K562 (cell line): ENCODE data around the gene PBX1. TPM values are rescaled to one million over a fixed set of nuclear protein-coding genes. Genes with fewer than 3 reads are reported as not detected.

Experiments used
- ATAC-seq: fragments of 200-7000 bp; cut with Tn5 transposase; 3 replicates; pipeline ENCODE4 v1.9.1; 2020; ENCODE audit warnings: moderate library complexity
- BruUV-seq: library from RNA; stranded (reverse); fragments of 400-500 nt; replicated peaks from 2 replicates; lab custom pipeline; 2021; lab: Mats Ljungman, UMichigan
- CTCF ChIA-PET: fragments of 300-600 bp; formaldehyde crosslinking; extraction: SDS; loops from one replicate; lab custom pipeline; 2021; ENCODE audit warnings: low intra/inter-chr PET ratio; lab: Yijun Ruan, JAX
- POLR2A ChIA-PET: fragments of 300-600, 350-650 bp; sonication (Branson Sonifier 250); formaldehyde crosslinking; extraction: SDS; loops from one replicate; lab custom pipeline; 2021; ENCODE audit warnings: antibody characterized with exemption, inconsistent platforms; lab: Yijun Ruan, JAX
- DNase-seq, 4 experiments: peaks; one replicate each; pipeline versions ENCODE4 v3.0.0 to v3.0.0-alpha.2; 2011 to 2018; ENCODE audit warnings: low spot score in 3 of 4, mixed read lengths in 3 of 4; ENCODE audit errors: extremely low read depth in 1 of 4
- FAIRE-seq: peaks from 2 replicates; lab custom pipeline; 2011; peaks lifted over from hg19 to GRCh38; lab: Jason Lieb, UNC
- H2AFZ ChIP-seq: 2 replicates; pipeline ENCODE4 v1.6.0; 2011; ENCODE audit warnings: low read depth, low read length, control low read depth, inconsistent platforms
- H3K27ac ChIP-seq: fragments of 200-600 bp; 3 replicates; pipeline ENCODE4 v1.8.0; 2011; ENCODE audit warnings: low read depth, mild to moderate bottlenecking, control low read depth, inconsistent platforms, low read length, moderate library complexity, mixed read lengths; ENCODE audit errors: extremely low read depth
- H3K27me3 ChIP-seq, 2 experiments: fragments of 300-600 bp in 1 of 2; 2 replicates in 1 of 2; 3 replicates in 1 of 2; pipeline versions ENCODE4 v1.6.0 to v1.8.0; 2011; ENCODE audit warnings: inconsistent platforms in 2 of 2, low read length in 2 of 2, mild to moderate bottlenecking in 1 of 2, mixed read lengths in 1 of 2, moderate library complexity in 1 of 2; ENCODE audit not compliant: control insufficient read depth in 2 of 2, insufficient read depth in 2 of 2
- H3K36me3 ChIP-seq: fragments of 300-600 bp; 3 replicates; pipeline ENCODE4 v1.8.0; 2011; ENCODE audit warnings: mild to moderate bottlenecking, low read length, inconsistent platforms; ENCODE audit not compliant: control insufficient read depth, insufficient read depth
- H3K4me1 ChIP-seq, 2 experiments: fragments of 200-600 bp in 1 of 2; replicated peaks in 1 of 2; 2 replicates in 1 of 2; 3 replicates in 1 of 2; pipeline versions ENCODE4 v1.5.1 to v1.8.0; 2011; ENCODE audit warnings: inconsistent platforms in 2 of 2, low read length in 2 of 2, mild to moderate bottlenecking in 1 of 2, mixed read lengths in 1 of 2, moderate library complexity in 1 of 2; ENCODE audit not compliant: control insufficient read depth in 2 of 2, insufficient read depth in 2 of 2
- H3K4me2 ChIP-seq: 2 replicates; pipeline ENCODE4 v1.6.1; 2011; ENCODE audit warnings: low read length, control low read depth, inconsistent platforms, mixed read lengths; ENCODE audit not compliant: insufficient read depth
- H3K4me3 ChIP-seq: fragments of 200-600 bp; sonication (generic), shearing (Covaris generic); 2 replicates; pipeline ENCODE4 v1.5.1; 2016; ENCODE audit warnings: control low read depth, inconsistent platforms
- H3K79me2 ChIP-seq: fragments of 200-600 bp; 3 replicates; pipeline ENCODE4 v1.8.0; 2011; ENCODE audit warnings: low read length, inconsistent platforms; ENCODE audit not compliant: control insufficient read depth, insufficient read depth
- H3K9ac ChIP-seq, 2 experiments: 2 replicates each; pipeline versions ENCODE4 v1.6.0 to v1.6.1; 2011; ENCODE audit warnings: low read depth in 2 of 2, low read length in 2 of 2, control low read depth in 1 of 2, inconsistent platforms in 1 of 2, mild to moderate bottlenecking in 1 of 2, mixed read lengths in 1 of 2; ENCODE audit not compliant: insufficient read depth in 1 of 2
- H3K9me1 ChIP-seq: one replicate; pipeline ENCODE4 v1.6.0; 2011; ENCODE audit warnings: inconsistent platforms, mild to moderate bottlenecking, low read length, moderate library complexity; ENCODE audit not compliant: control insufficient read depth, insufficient read depth
- H3K9me3 ChIP-seq: replicated peaks from 2 replicates; pipeline ENCODE4 v1.5.1; 2011; ENCODE audit warnings: low read depth, low read length, inconsistent platforms; ENCODE audit not compliant: control insufficient read depth, insufficient read depth
- H4K20me1 ChIP-seq: replicated peaks from 2 replicates; pipeline ENCODE4 v1.6.1; 2011; ENCODE audit warnings: low read length, inconsistent platforms, mixed read lengths; ENCODE audit not compliant: control insufficient read depth, insufficient read depth
- CBX2 ChIP-seq: fragments of 200-600 bp; sonication (generic); IDR thresholded peaks from one replicate; pipeline ENCODE4 v1.6.1; 2012; ENCODE audit warnings: mild to moderate bottlenecking, low read length, inconsistent platforms; ENCODE audit not compliant: insufficient read depth, poor library complexity, severe bottlenecking
- CTCF ChIP-seq, 3 experiments: IDR thresholded peaks in 2 of 3; conservative IDR thresholded peaks in 1 of 3; 2 replicates each; pipeline ENCODE4 v1.5.1; 2011 to 2012; ENCODE audit warnings: low read length in 3 of 3, mild to moderate bottlenecking in 3 of 3, control low read depth in 2 of 3, improper control_type of control experiment in 1 of 3, inconsistent platforms in 1 of 3, low read depth in 1 of 3, mixed read lengths in 1 of 3, moderate library complexity in 1 of 3; ENCODE audit not compliant: insufficient read depth in 2 of 3
- EHMT2 ChIP-seq: fragments of 450-650 bp; IDR thresholded peaks from 2 replicates; pipeline ENCODE4 v1.6.1; 2018; ENCODE audit warnings: antibody characterized with exemption
- FIP1L1 ChIP-seq: fragments of 200-400 bp; formaldehyde crosslinking; IDR thresholded peaks from 2 replicates; pipeline ENCODE4 v1.6.1; 2018; ENCODE audit warnings: mild to moderate bottlenecking, low read depth, low read length; ENCODE audit not compliant: poor library complexity, severe bottlenecking
- MAFG ChIP-seq: fragments of 450-650 bp; conservative IDR thresholded peaks from 2 replicates; pipeline ENCODE4 v1.6.1; 2016; ENCODE audit warnings: missing genetic modification characterization, missing compliant biosample characterization
- MEIS2 ChIP-seq: fragments of 450-650 bp; IDR thresholded peaks from 2 replicates; pipeline ENCODE4 v1.6.1; 2014; ENCODE audit warnings: mild to moderate bottlenecking; ENCODE audit not compliant: partially characterized antibody
- SOX6 ChIP-seq: fragments of 450-650 bp; IDR thresholded peaks from 2 replicates; pipeline ENCODE4 v1.6.1; 2014; ENCODE audit warnings: mild to moderate bottlenecking
- XRCC3 ChIP-seq: fragments of 450-650 bp; IDR thresholded peaks from 2 replicates; pipeline ENCODE4 v1.6.1; 2017; ENCODE audit warnings: mild to moderate bottlenecking, moderate library complexity
- ZNF395 ChIP-seq: fragments of 200-800 bp; sonication (Bioruptor generic); IDR thresholded peaks from 2 replicates; pipeline ENCODE4 v1.6.1; 2017; ENCODE audit warnings: missing genetic modification characterization, missing compliant biosample characterization
- ZNF75A ChIP-seq: fragments of 450-650 bp; formaldehyde crosslinking; IDR thresholded peaks from 2 replicates; pipeline ENCODE4 v1.4.0; 2020; ENCODE audit warnings: mild to moderate bottlenecking
- WGBS: fragments of 100-300 bp; shearing (Covaris generic); methylation state at CpG from one replicate; pipeline ENCODE4 v1.1.6; 2016; ENCODE audit warnings: low coverage, mixed read lengths; ENCODE audit not compliant: insufficient coverage; ENCODE audit errors: missing lambda C conversion rate; 5-methylcytosine and 5-hydroxymethylcytosine counted together
- in situ Hi-C: fragments of 300-500 bp; cut with MboI; formaldehyde crosslinking; loops from 4 replicates; pipeline ENCODE4 v1.15.0; 2018; ENCODE audit warnings: inconsistent platforms, mixed read lengths
- intact Hi-C: fragments of 100-400 bp; cut with micrococcal nuclease; formaldehyde crosslinking; loops from 2 replicates; pipeline ENCODE4 v1.14.2; 2022
- polyA plus RNA-seq, 8 experiments: library from polyadenylated mRNA; depleted of rRNA in 4 of 8; stranded (reverse) in 5 of 8; unstranded in 3 of 8; fragments of >200 nt; fragmentation: Nextera tagmentation in 2 of 8; fragmentation: Illumina TruSeq in 1 of 8; extraction: Ambion mirVana in 2 of 8; extraction: Trizol in 1 of 8; gene quantifications; 2 replicates each; pipeline versions ENCODE4 v1.2.1 to v1.2.3, GENCODE V29; 2011 to 2014; ENCODE audit warnings: inconsistent platforms in 1 of 8, missing spikeins in 1 of 8
- total RNA-seq, 7 experiments: library from RNA; depleted of rRNA in 6 of 7; stranded (reverse); fragments of >200 nt in 6 of 7; fragmentation: Illumina TruSeq in 2 of 7; extraction: Trizol in 2 of 7; gene quantifications; 2 replicates each; pipeline versions ENCODE4 v1.2.1 to v1.2.3, GENCODE V29; 2011 to 2021; ENCODE audit warnings: low replicate concordance in 1 of 7

Gene PBX1
- total and polyA plus RNA-seq, 9 of the 15 experiments (the other 6 are each of a cell fraction or from before 2014, with no cell fraction given) = 0.03 to 0.62 (median 0.17) TPM

- TF ChIP-seq CTCF (IDR thresholded peaks at IDR 0.05 in 2 of 3, conservative IDR thresholded peaks at IDR 0.05 in 1 of 3; ENCODE audit: insufficient read depth in 2 of 3, low read depth in 1 of 3, low read length in 3 of 3) (0 out of 6 replicates have a peak, but pooled peaks of 1 of the 3 experiments have one; percentile 23), MEIS2 (peak; percentile 7), CBX2 (no peak), XRCC3 (no peak)
Observed at GRCh38 chr1:164784960-164785359, 226.0 kb downstream of the PBX1 start (continued).

- peaks cover 5 to 12% of the 10 kb centered on the region in 2 experiments; a peak in 3 of 5 replicates for H3K27me3 ChIP-seq
- BruUV-seq = no TSS peak
- TF ChIP-seq ZNF395 (CRISPR knock-in tag) = no peak
- TF ChIP-seq SOX6 = no peak
- TF ChIP-seq FIP1L1 = no peak
- no peak for TF ChIP-seq ZNF75A (CRISPR knock-in tag)
- no peak for TF ChIP-seq EHMT2
- no peak for TF ChIP-seq MAFG (tag)
Observed at GRCh38 chr1:164785841-164786534, 227.0 kb downstream of the PBX1 start.

More at GRCh38 chr1:164785841-164786534, 227.0 kb downstream of the PBX1 start:
- Histone ChIP-seq H3K9me1 (no peaks in the 10 kb centered on the region), H3K9me3 (no peaks in the 10 kb centered on the region), H3K4me3 (no peak overlapping the region), H3K36me3 (no peaks in the 10 kb centered on the region), H3K4me1 (peaks cover 0 to 1% of the 10 kb centered on the region in 2 experiments; a peak in 1 of 5 replicates), H3K9ac (no peak overlapping the region), H4K20me1 (no peaks in the 10 kb centered on the region), H3K79me2 (no peaks in the 10 kb centered on the region), H3K27ac (no peak overlapping the region), H3K4me2 (no peak overlapping the region), H2AFZ (no peak overlapping the region)
- ChIA-PET POLR2A (no interaction called here), CTCF (no interaction called here)
- 12% methylated on average over 6 of the region's 6 CpGs for WGBS
- in situ Hi-C loops (loop anchor here (5.0 to 10.0 kb wide), 2 partner anchors 104 to 1381 kb away; no protein-coding TSS in a partner anchor), intact Hi-C loops (loop anchor here (2.0 to 5.0 kb wide), 4 partner anchors 286 to 1424 kb away; no protein-coding TSS in a partner anchor)
- FAIRE-seq = no peak
- DNase-seq = no peak
- no peak for ATAC-seq
